ENCODE measurements around the gene KLHDC9.

Gene KLHDC9

GRCh38 chr1:161077426-161077825 is 20.7 kb upstream of the KLHDC9 start:
- no peaks in the 10 kb centered on the region for H3K9me3 ChIP-seq (ENCODE audit: control insufficient read depth, insufficient read depth, low read depth, low read length)
- H3K4me1 ChIP-seq (ENCODE audit: control insufficient read depth, insufficient read depth, low read length), result peaks cover 7% of the 10 kb centered on the region
- no peaks in the 10 kb centered on the region for H3K36me3 ChIP-seq (ENCODE audit: control insufficient read depth, insufficient read depth, low read length)
- no peak overlapping the region for H3K27ac ChIP-seq (ENCODE audit: low read depth, low read length)
- no peaks in the 10 kb centered on the region for H3K27me3 ChIP-seq (ENCODE audit: control insufficient read depth, insufficient read depth, low read length)
- H3K4me3 ChIP-seq (ENCODE audit: low read depth, low read length), result no peak overlapping the region
- H3K9ac ChIP-seq (ENCODE audit: low read length), result no peak overlapping the region

GRCh38 chr1:161079436-161080110 is 18.6 kb upstream of the KLHDC9 start:
- no peaks in the 10 kb centered on the region for H3K27me3 ChIP-seq (ENCODE audit: control insufficient read depth, insufficient read depth, low read length)
- H3K27ac ChIP-seq (ENCODE audit: low read depth, low read length), result no peak overlapping the region
- H3K4me1 ChIP-seq (ENCODE audit: control insufficient read depth, insufficient read depth, low read length), result peaks cover 25% of the 10 kb centered on the region
- no peak overlapping the region for H3K9ac ChIP-seq (ENCODE audit: low read length)
- no peaks in the 10 kb centered on the region for H3K36me3 ChIP-seq (ENCODE audit: control insufficient read depth, insufficient read depth, low read length)
- H3K4me3 ChIP-seq (ENCODE audit: low read depth, low read length), result no peak overlapping the region
- H3K9me3 ChIP-seq (ENCODE audit: control insufficient read depth, insufficient read depth, low read depth, low read length), result no peaks in the 10 kb centered on the region

- Histone ChIP-seq H3K27ac (ENCODE audit: low read depth, low read length) (no peak overlapping the region), H3K9ac (ENCODE audit: low read length) (no peak overlapping the region), H3K36me3 (ENCODE audit: control insufficient read depth, insufficient read depth, low read length) (no peaks in the 10 kb centered on the region), H3K4me3 (ENCODE audit: low read depth, low read length) (no peak overlapping the region), H3K27me3 (ENCODE audit: control insufficient read depth, insufficient read depth, low read length) (no peaks in the 10 kb centered on the region), H3K4me1 (ENCODE audit: control insufficient read depth, insufficient read depth, low read length) (peaks cover 33% of the 10 kb centered on the region), H3K9me3 (ENCODE audit: control insufficient read depth, insufficient read depth, low read depth, low read length) (no peaks in the 10 kb centered on the region)
Measured at GRCh38 chr1:161080441-161081405, 17.4 kb upstream of the KLHDC9 start.

DNA sequence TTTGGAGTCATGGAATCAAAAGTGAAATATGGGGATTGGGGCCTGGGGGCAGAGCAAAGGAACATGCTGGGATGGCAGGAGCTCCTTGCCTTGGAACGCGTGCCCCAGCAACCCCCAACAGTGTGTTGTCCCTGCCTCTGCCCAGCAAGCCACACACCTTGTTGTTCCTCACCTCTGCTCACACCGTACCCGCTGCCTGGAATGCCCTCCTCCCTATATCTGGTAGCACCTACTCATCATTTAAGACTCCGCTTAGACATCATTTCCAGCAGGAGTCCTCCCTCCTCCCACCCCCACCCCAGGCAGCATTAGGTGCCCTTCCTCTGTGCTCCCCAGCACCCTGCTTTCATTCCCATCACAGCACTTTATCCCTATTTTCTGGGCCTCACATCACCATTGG is 16.6 kb upstream of the KLHDC9 start:
- Histone ChIP-seq H3K36me3 (ENCODE audit: control insufficient read depth, insufficient read depth, low read length) (no peaks in the 10 kb centered on the region), H3K9ac (ENCODE audit: low read length) (no peak overlapping the region), H3K27me3 (ENCODE audit: control insufficient read depth, insufficient read depth, low read length) (no peaks in the 10 kb centered on the region), H3K27ac (ENCODE audit: low read depth, low read length) (no peak overlapping the region), H3K4me1 (ENCODE audit: control insufficient read depth, insufficient read depth, low read length) (peaks cover 41% of the 10 kb centered on the region), H3K4me3 (ENCODE audit: low read depth, low read length) (no peak overlapping the region), H3K9me3 (ENCODE audit: control insufficient read depth, insufficient read depth, low read depth, low read length) (no peaks in the 10 kb centered on the region)

GRCh38 chr1:161082483-161082882 is 15.7 kb upstream of the KLHDC9 start:
- H3K36me3 ChIP-seq (ENCODE audit: control insufficient read depth, insufficient read depth, low read length), result no peaks in the 10 kb centered on the region
- H3K27me3 ChIP-seq (ENCODE audit: control insufficient read depth, insufficient read depth, low read length), result no peaks in the 10 kb centered on the region
- no peak overlapping the region for H3K27ac ChIP-seq (ENCODE audit: low read depth, low read length)
- H3K4me1 ChIP-seq (ENCODE audit: control insufficient read depth, insufficient read depth, low read length), result peaks cover 44% of the 10 kb centered on the region
- no peaks in the 10 kb centered on the region for H3K9me3 ChIP-seq (ENCODE audit: control insufficient read depth, insufficient read depth, low read depth, low read length)
- no peak overlapping the region for H3K4me3 ChIP-seq (ENCODE audit: low read depth, low read length)
- H3K9ac ChIP-seq (ENCODE audit: low read length), result no peak overlapping the region

DNA sequence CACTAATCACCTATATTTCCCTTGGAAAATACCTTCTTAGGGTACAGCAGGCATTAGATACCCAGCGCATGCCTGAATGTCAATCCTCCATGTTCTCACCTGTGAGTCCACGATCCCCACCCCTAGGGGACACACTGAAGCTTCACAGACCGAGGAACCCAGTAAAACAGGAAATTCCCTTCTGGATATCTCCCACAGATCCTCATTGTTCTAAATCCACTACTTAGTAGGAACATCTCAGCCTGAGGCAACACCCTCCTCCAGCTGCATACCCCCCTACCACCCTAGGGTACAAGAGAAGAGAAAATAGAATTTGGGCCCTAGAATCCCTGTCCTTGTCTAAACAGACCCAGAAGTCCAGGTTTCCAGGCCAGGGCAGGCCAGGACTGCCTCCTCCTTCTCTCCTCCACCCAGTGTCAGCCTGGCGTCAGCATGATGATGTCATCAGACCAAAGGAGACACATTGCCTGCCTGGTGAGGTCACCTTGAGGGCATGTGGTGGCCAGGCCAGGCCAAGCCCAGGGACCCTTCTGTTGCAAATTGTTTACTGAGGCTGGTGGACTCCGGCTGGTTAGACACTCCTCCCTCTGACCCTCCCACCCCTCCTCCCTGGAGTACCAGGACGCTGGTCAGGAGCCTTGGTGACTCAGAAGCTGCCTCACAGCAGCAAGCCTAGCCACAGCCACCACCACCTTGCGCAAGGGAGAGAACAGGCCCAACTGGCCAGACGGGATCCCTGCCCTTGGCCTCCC is 15.0 kb upstream of the KLHDC9 start:
- H3K27ac ChIP-seq (ENCODE audit: low read depth, low read length), result no peak overlapping the region
- H3K4me3 ChIP-seq (ENCODE audit: low read depth, low read length), result no peak overlapping the region
- peaks cover 44% of the 10 kb centered on the region for H3K4me1 ChIP-seq (ENCODE audit: control insufficient read depth, insufficient read depth, low read length)
- no peak overlapping the region for H3K9ac ChIP-seq (ENCODE audit: low read length)
- H3K36me3 ChIP-seq (ENCODE audit: control insufficient read depth, insufficient read depth, low read length), result no peaks in the 10 kb centered on the region
- H3K9me3 ChIP-seq (ENCODE audit: control insufficient read depth, insufficient read depth, low read depth, low read length), result no peaks in the 10 kb centered on the region
- no peaks in the 10 kb centered on the region for H3K27me3 ChIP-seq (ENCODE audit: control insufficient read depth, insufficient read depth, low read length)

GRCh38 chr1:161083748-161084596 is 14.2 kb upstream of the KLHDC9 start:
- H3K9ac ChIP-seq (ENCODE audit: low read length), result no peak overlapping the region

DNA sequence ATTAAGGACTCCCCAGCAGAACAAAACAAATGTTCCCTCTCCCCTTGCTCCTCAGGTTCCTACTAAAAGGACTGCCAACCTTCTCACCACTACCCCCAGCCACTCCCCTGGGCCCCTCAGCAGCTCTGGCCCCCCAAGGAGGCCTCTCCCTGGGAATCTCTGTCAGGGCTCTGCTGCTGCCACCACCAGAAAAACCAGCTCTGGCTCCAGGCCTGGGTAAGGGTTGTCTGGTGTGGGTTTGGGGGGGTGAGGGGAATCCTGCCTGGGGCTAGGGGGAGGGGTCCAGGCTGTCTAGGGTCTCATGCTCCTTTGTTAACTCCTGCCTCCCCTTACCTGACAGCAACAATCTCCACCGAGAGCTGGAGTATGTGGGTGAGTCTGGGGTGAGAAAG is 13.6 kb upstream of the KLHDC9 start:
- no peaks in the 10 kb centered on the region for H3K36me3 ChIP-seq (ENCODE audit: control insufficient read depth, insufficient read depth, low read length)
- H3K4me3 ChIP-seq (ENCODE audit: low read depth, low read length), result no peak overlapping the region
- no peaks in the 10 kb centered on the region for H3K9me3 ChIP-seq (ENCODE audit: control insufficient read depth, insufficient read depth, low read depth, low read length)
- no peak overlapping the region for H3K9ac ChIP-seq (ENCODE audit: low read length)
- no peaks in the 10 kb centered on the region for H3K27me3 ChIP-seq (ENCODE audit: control insufficient read depth, insufficient read depth, low read length)
- no peak overlapping the region for H3K27ac ChIP-seq (ENCODE audit: low read depth, low read length)
- peaks cover 42% of the 10 kb centered on the region for H3K4me1 ChIP-seq (ENCODE audit: control insufficient read depth, insufficient read depth, low read length)

More at GRCh38 chr1:161083748-161084596, 14.2 kb upstream of the KLHDC9 start:
- Histone ChIP-seq H3K9me3 (ENCODE audit: control insufficient read depth, insufficient read depth, low read depth, low read length) (no peaks in the 10 kb centered on the region), H3K4me1 (ENCODE audit: control insufficient read depth, insufficient read depth, low read length) (peaks cover 44% of the 10 kb centered on the region), H3K27ac (ENCODE audit: low read depth, low read length) (no peak overlapping the region), H3K27me3 (ENCODE audit: control insufficient read depth, insufficient read depth, low read length) (no peaks in the 10 kb centered on the region), H3K4me3 (ENCODE audit: low read depth, low read length) (no peak overlapping the region), H3K36me3 (ENCODE audit: control insufficient read depth, insufficient read depth, low read length) (no peaks in the 10 kb centered on the region)

- H3K4me1 ChIP-seq (ENCODE audit: control insufficient read depth, insufficient read depth, low read length), result peaks cover 41% of the 10 kb centered on the region
- no peaks in the 10 kb centered on the region for H3K36me3 ChIP-seq (ENCODE audit: control insufficient read depth, insufficient read depth, low read length)
- no peak overlapping the region for H3K4me3 ChIP-seq (ENCODE audit: low read depth, low read length)
- no peak overlapping the region for H3K9ac ChIP-seq (ENCODE audit: low read length)
- no peak overlapping the region for H3K27ac ChIP-seq (ENCODE audit: low read depth, low read length)
- no peaks in the 10 kb centered on the region for H3K27me3 ChIP-seq (ENCODE audit: control insufficient read depth, insufficient read depth, low read length)
- H3K9me3 ChIP-seq (ENCODE audit: control insufficient read depth, insufficient read depth, low read depth, low read length), result no peaks in the 10 kb centered on the region
Measured at GRCh38 chr1:161085165-161085564, 13.0 kb upstream of the KLHDC9 start.

GRCh38 chr1:161086457-161086856 is 11.7 kb upstream of the KLHDC9 start:
- no peaks in the 10 kb centered on the region for H3K36me3 ChIP-seq (ENCODE audit: control insufficient read depth, insufficient read depth, low read length)
- H3K27me3 ChIP-seq (ENCODE audit: control insufficient read depth, insufficient read depth, low read length), result no peaks in the 10 kb centered on the region
- H3K27ac ChIP-seq (ENCODE audit: low read depth, low read length), result no peak overlapping the region
- H3K9ac ChIP-seq (ENCODE audit: low read length), result no peak overlapping the region
- H3K4me1 ChIP-seq (ENCODE audit: control insufficient read depth, insufficient read depth, low read length), result peaks cover 37% of the 10 kb centered on the region
- H3K9me3 ChIP-seq (ENCODE audit: control insufficient read depth, insufficient read depth, low read depth, low read length), result no peaks in the 10 kb centered on the region
- H3K4me3 ChIP-seq (ENCODE audit: low read depth, low read length), result no peak overlapping the region
